ENCODE data around the gene APOLD1.
"Not testable (repeated sequence)": the region's sequence is repeated elsewhere in the genome, so short reads cannot be mapped to it uniquely, and the experiment has no call there.

APOLD1 gene

DNA sequence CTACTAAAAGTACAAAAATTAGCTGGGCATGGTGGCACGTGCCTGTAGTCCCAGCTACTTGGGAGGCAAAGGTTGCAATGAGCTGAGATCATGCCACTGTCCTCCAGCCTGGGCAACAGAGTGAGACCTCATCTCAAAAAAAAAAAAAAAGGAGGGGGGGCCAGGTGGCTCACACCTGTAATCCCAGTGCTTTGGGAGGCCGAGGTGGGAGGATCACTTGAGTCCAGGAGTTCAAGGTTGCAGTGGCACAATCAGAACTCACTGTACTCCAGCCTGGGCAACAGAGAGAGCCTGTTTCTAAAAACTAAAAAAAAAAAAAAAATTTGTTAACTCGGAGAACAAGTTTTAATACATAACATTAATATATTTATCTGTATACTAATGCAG lies 22.1 kb downstream of the APOLD1 start:
- DNase-seq (ENCODE audit: low read depth in 3 of 3, low spot score in 1 of 3), result not testable (repeated sequence)

DNA sequence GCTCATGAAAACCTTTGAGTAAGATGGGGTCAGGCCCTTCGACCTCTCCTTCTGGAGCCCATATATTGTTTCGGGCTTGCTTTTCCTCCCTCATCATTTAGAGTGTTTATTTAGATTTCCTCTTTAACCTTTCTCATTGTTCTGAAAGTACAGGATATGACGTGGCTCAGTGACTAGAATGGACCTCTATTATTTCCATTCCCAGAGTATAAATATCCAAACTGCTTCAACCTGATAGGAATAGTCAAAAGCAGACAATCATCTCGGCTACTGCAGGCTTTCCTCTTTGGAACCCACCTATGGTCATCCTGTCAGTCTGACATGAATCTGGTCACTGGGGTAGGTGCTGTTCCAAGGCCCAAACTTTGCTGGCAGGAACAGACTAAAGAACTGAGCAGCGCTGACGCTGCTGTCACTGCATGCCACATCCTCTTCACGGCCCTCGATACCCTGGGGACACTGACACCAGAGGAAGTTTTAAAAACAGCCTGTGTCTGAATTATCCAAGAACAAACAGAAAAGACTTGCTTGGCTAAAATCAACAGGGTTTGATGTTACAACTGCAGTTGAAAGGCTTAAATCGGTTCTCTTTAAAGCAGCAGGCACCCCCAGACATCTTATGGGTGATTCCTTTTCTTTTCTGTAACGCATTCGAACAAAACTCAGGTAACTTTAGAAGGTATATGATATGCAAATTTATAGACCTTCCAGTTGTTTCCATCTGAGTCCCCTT lies 22.7 kb downstream of the APOLD1 start:
- DNase-seq (ENCODE audit: low read depth in 3 of 3, low spot score in 1 of 3), result peak; percentile 13 to 27 (median 21)

DNA sequence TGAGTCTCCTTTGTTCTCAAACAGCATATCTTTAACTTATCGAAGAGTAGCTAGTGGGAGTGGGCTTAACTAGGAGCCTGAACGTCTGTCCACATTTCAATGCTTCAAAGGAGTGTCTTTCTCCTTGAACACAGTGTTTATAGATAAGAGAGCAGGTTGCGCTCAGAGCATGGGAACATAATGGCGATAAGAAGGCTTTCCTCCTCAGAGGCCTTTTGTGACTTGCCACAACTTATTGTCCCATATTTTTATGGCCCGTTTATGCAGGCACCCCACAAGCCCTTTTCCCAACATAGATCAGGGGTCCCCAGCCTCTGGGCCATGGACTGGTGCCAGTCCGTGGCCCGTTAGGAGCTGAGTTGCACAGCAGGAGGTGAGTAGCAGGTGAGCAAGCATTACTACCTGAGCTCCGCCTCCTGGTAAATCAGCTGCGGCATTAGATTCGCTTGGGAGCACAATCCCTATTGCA lies 25.1 kb downstream of the APOLD1 start:
- no peak for DNase-seq (ENCODE audit: low read depth in 3 of 3, low spot score in 1 of 3)

DNA sequence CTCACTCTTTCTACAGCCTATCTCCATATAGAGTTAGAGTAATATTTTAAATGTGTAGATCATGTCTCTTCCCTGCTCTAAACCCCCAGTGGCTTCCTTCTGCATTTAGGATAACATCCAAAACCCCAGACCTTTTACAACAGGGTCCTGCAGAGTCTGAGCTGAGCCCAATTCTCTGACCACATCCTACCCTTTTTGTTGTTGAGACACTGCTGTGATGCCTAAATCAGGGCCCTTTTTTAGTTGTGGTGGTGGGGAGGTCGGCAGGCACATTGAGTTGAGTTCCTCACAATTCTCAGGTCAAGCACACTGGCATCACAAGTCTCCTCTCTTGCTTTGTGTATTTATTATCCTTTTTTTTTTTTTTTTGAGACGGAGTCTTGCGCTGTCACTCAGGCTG lies 25.9 kb downstream of the APOLD1 start:
- DNase-seq (ENCODE audit: low read depth in 3 of 3, low spot score in 1 of 3), result no peak

DNA sequence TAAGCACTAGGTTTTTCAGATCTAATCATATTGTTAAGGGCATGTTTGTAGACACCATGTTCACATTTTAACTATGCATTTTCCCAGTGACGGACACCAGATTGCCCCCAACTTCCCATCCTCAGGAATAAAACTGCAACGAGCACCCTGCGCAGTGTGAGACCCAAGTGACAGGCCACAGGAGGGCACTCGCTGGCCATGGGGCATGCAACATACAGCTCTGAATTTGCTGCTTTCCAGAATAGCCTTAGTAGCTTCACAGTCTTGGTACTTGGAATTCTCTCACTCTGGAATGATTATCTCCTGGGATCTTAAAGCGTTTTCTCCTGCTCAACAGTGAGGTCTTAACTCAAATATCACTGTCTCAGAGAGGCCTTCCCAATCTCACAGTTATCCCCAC lies 26.7 kb downstream of the APOLD1 start:
- no peak for DNase-seq (ENCODE audit: low read depth in 3 of 3, low spot score in 1 of 3)

DNA sequence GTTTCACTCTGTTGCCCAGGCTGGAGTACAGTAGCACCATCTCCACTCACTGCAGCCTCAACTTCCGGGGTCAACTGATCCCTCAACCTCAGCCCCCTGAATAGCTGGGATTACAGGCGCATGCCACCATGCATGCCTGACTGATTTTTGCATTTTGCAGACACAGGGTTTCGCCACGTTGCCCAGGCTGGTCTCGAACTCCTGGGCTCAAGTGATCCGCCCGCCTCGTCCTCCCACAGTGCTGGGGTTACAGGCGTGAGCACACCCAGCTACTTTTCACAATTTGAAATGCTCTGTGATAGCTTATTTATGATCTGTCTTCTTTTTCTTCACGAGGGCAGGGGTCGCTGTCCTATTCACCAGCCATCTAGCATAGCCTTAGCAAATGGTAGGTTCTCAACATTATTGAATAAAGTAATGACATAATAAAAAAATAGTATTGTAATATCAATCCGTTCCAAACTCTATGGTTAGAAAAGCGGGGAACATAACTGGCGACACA lies 27.2 kb downstream of the APOLD1 start:
- no peak for DNase-seq (ENCODE audit: low read depth in 3 of 3, low spot score in 1 of 3)

DNA sequence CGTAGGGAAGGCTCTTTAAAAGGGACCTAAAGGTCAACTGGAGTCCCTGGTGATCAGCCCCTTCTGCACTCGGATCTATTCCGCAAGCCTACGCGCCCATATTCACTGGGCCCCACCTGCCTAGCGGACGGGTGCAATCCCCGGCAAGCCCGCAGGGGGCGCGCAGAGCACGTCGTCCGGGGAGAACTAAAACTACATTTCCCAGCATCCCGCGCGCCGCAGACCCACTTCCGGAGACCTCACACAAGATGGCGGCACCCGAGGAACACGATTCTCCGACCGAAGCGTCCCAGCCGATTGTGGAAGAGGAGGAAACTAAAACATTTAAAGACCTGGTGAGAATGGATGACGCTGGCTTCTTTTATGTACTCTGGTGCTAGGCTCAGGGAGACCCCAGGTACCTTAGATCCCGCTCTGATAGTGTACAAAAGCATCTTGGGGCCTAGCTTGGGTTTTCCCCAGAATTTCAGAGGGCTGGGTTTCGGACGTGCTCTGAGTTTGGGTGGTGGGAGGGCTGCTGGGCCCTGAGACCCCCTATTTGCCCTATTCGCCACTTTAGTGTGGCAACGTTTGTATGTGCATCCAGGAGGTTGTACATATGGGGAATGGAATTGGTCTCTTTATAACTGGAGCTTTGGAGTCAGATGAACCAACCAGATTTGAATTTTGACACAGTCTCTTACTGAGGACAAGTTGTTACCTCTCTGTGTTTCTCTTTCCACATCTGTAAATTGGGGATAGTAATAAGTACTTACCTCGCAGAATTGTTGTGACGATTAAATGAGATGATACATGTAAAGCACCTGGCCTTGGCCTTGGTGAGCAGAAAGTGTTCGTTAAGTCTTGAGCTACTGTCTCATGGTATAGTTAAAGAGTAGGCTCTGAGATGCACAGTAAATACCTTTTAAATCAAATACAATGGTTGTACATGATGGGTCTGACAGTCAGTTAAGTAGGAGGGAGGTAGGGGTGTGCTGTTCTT lies 28.0 kb downstream of the APOLD1 start, which contains the start of gene DDX47:
Gene DDX47, plus strand, starts transcription at position 227 of the 982 bp plus-strand sequence. Its CDS starts 22 bp downstream, at position 249.
- peak; percentile 84 to 98 (median 90) for DNase-seq (ENCODE audit: low read depth in 3 of 3, low spot score in 1 of 3)

DNA sequence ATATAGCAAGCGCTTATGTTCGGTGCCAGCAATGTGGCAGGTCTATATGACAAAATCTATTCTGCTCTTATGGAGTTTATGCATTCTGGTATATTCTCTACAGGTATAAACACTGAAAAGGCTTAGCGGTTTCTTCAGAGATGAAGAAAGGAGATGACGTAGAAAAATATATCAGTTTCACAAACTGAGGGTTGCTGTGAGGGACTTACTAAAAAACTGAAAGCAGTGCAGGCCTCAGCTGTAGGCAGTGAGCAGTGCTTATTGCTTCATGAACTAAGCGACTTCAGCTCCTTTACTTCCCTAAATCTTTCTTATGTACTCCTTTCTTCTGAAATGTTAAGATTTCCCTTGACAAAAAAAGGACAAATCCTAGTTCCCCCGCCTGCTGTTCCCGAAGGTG lies 32.2 kb downstream of the APOLD1 start:
- DNase-seq (ENCODE audit: low read depth in 3 of 3, low spot score in 1 of 3), result no peak

DNA sequence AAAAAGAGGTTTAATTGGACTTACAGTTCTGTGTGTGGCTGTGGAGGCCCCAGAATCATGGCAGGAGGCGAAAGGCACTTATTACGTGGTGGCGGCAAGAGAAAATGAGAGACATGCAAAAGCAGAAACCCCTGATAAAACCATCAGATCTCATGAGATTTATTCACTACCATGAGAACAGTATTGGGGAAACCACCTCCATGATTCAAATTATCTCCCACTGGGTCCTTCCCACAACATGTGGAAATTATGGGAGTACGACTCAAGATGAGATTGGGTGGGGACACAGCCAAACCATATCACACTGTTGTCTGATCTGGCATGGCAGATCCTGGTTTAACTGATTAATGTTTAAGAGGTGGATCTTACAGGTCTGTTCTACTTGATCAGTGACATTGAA lies 33.2 kb downstream of the APOLD1 start:
- no peak for DNase-seq (ENCODE audit: low read depth in 3 of 3, low spot score in 1 of 3)

DNA sequence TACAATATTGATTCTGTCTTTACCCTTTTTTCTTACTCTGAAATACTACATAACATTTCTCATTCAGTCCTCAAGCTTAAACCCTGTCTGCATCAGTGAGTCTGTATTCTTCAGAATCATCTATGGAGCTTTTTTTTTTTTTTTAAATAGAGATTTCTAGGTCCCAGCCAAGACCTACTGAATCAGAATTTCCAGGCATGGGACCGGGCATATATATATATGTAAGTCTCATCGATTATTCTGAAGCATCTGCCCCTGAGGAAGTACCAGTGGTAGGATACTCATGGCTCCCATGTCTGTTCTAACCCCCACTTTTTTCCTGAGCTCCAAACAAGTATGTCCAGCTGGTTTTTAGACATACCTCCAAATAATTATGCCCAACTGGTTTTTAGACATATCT lies 33.8 kb downstream of the APOLD1 start:
- DNase-seq (ENCODE audit: low read depth in 3 of 3, low spot score in 1 of 3), result no peak

DNA sequence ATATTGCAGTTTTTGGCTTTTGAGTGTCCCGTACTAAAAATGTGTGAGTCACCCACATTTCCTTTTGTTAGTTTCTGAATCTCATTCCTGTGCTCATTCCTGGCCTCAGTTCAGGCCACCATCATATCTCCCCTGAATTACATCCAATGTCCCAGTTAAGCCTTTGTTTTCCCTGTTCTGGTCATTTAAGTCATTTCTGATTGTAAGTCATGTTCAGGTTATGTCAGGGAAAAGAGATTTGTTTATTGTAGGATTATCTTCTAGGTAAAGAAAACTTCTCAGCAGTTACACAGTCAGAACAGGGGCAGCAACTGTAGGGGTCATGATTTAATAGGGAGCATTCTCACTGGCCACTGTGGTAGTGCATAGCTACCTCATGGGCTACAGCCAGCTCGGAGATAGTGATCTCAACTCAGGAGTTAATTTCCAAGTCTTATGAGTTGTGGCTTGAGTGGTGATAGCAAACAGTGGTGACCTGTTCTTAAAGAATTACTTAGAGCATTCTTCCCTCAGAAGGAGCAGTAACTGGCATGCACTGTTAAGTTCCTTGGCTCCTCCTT lies 34.4 kb downstream of the APOLD1 start:
- no peak for DNase-seq (ENCODE audit: low read depth in 3 of 3, low spot score in 1 of 3)

DNA sequence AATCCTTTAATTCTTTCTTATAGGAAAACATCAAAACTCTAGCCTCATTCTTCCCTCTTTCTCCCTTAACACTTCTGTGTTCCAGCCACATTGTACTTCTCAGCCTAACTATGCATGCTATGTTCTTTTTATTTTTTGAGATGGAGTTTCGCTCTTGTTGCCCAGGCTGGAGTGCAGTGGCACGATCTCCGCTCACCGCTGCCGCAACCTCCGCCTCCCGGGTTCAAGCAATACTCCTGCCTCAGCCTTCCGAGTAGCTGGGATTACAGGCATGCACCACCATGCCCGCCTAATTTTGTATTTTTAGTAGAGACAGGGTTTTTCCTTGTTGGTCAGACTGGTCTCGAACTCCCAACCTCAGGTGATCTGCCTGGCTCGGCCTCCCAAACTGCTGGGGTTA lies 34.9 kb downstream of the APOLD1 start:
- not testable (repeated sequence) for DNase-seq (ENCODE audit: low read depth in 3 of 3, low spot score in 1 of 3)

DNA sequence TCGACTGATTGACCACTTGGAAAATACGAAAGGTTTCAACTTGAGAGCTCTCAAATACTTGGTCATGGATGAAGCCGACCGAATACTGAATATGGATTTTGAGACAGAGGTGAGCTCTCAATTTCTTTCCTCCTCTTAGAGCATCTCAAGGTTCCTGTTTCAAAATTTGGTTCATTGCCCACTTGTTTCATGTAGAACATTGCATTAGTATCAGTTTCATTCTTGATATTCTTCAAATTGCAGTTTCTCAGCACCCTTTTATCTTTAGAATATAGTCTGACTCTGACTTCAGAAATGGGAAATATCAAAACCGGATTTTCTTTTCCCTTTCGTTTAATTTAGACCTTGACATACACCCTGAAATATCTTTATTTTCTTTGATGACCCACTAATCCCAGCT lies 36.5 kb downstream of the APOLD1 start:
- no peak for DNase-seq (ENCODE audit: low read depth in 3 of 3, low spot score in 1 of 3)

DNA sequence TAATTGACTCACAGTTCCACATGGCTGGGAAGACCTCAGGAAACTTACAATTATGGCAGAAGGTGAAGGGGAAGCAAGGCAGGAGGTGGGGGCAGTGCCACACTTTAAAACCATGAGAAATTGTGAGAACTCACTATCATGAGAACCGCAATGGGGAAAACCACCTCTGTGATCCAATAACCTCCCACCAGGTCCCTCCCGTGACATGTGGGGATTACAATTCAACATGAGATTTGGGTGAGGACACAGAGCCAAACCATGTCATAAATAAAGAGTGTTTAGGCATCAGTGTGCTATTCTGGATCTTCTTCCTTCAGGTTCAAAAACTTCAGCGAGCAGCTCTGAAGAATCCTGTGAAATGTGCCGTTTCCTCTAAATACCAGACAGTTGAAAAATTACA lies 37.4 kb downstream of the APOLD1 start:
- DNase-seq (ENCODE audit: low read depth in 3 of 3, low spot score in 1 of 3), result no peak

DNA sequence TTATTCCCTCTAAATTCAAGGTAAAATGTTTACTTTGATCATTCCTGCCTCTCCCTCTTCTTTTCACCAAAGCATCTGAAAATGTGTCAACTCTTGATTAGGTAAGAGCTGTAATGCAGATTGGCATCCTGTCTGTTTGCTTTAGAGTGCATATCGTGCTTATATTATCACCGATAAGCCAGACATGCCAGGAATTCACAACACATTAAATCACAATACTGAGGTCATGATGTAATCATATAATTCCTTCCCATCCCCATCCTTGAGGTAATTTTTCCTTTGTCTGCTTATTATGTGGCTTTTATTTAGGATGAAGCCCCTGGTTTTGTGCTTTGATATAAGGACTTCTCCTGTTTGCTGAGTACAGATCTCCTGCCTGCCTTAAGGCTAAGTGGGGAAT lies 37.8 kb downstream of the APOLD1 start:
- no peak for DNase-seq (ENCODE audit: low read depth in 3 of 3, low spot score in 1 of 3)

DNA sequence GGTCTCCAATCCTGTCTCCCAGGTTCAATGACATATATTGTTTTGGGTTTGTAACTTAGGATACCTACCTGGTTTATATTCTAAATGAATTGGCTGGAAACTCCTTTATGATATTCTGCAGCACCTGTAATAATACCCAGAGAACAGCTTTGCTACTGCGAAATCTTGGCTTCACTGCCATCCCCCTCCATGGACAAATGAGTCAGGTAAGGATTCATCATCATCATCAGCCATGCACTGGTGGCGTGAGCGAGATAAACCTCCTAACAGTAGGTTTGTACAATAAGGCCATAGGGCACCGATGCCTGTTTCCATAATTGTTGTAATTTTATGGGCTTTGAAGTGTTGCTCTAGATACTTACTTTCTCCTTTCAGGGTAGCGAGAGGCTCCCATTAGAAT lies 38.4 kb downstream of the APOLD1 start:
- DNase-seq (ENCODE audit: low read depth in 3 of 3, low spot score in 1 of 3), result no peak

DNA sequence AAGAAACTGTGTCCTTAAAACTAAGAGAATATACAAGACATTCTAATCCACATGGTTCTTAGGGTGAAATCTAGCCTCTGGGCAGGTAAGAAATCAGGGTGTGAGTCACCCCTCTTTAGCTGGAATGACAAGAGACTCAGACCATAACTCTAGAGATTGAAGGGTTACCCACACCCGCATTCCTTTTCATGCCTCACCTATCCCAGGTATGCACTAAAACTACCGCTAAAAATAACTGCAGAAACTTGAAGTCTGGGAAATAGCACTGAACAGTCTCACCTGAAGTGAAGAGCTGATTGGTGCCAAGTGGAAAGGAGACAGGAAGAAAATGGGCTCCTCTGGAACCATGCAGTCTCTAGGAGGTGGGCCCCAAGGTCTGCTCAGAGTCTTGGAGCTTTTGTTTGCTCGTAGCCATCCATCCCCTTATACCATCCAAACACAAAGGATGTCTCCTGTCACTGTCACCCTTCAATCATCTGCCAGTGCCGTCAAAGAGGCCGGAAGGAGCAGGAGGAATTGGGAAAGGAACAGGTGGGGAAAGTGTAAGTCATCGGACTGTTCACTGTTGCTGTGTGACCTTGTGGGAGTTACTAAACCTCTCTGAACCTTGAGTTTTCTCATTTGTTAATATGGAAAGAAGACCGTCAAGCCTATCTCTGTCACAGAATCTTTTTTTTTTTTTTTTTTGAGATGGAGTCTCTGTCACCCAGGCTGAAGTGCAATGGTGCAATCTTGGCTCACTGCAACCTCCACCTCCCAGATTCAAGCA lies 50.1 kb downstream of the APOLD1 start:
- DNase-seq (ENCODE audit: low read depth in 3 of 3, low spot score in 1 of 3), result no peak

DNA sequence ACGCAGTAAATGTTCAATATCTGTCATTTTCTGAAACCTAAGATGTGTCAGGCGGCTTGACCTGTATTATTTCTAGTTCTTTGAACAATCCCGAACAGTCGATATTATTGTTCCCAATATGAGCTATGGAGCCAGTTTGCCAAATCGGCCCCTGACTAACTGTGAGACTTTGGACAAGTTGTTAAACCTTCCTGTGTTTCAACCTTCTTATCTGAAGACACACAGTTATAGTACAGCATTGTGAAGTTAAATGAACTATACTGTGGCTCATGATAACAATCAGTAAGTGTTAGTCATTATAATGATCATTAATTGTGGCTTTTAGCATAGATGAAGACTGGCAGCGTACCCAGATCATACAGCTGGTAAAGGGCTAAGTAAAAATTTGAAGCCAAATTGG lies 51.1 kb downstream of the APOLD1 start:
- DNase-seq (ENCODE audit: low read depth in 3 of 3, low spot score in 1 of 3), result no peak

DNA sequence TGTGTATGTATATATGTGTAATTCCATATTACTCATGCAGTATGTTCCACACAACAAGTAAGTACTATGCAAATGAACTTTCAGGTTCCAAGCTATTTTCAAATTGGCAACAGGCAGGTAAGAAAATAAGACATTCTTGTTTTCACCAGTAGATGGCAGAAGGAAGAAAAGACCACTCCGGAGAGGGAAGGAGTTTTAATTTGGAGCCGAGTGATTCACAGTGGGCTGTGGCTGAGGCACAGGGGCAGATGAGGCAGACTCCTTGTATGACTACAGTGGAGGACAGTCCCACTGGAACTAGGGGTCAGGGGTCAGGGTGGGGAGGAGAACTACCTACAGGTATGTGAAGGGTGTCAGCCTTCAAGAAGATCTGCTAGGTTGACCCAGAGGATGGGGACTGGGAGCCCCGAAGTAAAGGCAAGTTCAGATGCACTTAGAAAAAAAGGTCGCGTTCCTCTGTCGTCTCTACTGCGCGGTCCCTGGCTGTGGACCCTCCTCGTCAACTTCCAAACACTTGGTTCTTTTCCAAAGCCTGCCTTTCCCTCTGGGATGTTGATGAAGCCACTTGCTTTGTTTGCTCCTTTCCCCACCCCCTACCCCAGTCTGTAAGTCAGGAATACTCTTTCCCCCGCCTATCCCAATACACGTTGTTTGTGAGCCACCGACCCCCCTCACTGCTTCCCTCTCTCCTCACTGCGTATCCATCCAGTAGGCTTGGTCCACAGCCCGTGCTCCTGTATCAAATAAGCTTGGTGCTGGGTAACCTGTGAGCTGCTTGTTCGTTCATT lies 51.8 kb downstream of the APOLD1 start:
- peak in 2 of 3 donors; percentile 13 to 14 for DNase-seq (ENCODE audit: low read depth in 3 of 3, low spot score in 1 of 3)

DNA sequence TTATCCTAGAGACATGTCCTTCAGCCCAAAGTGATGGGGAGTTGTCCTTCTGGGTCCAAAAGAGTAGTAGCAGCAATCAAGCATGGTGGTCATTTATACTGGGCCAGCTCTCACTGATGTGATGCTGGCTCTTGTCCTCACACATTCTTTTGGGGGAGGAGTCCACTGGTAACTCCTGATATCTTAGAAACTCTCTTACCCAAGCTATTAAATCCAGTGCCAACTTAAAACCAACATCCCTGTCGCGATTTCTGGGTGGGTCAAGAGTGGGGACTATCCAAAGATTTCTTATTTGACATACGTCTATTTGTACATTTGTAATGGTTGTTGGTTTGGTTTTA lies 52.3 kb downstream of the APOLD1 start:
- DNase-seq (ENCODE audit: low read depth in 3 of 3, low spot score in 1 of 3), result no peak

Measured in stimulated activated CD4-positive, alpha-beta T cell treated with anti-CD3 and anti-CD28 coated beads, TNF-alpha, amount 100 ng/mL, for 1 hour (primary cell).